GM18517 (cell line): Measurements from ENCODE around the gene GRK4.

ENCODE experiments used
- ATAC-seq: cut with Tn5 transposase; IDR thresholded peaks from one replicate; pipeline ENCODE4 v1.9.1; 2021; ENCODE audit warnings: mild to moderate bottlenecking, moderate library complexity; ENCODE audit not compliant: unreplicated experiment

The GRK4 gene

DNA sequence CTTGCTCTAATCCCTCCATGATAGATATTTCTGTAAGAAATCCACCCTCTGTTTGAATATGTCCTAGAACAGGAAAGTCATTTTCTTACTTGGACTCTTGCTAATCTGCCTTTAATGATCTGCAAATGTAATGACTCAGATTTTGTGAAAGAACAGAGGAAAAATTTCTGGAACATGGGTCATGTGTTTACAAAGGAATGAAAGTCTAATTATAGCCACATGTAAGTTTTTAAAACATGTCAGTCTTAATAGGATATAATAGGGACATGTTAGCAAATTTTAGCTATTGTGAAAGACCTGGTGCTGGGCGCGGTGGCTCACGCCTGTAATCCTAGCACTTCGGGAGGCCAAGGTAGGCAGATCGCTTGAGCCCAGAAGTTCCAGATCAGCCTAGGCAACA lies 47.6 kb downstream of the GRK4 start:
- ATAC-seq = no peak

DNA sequence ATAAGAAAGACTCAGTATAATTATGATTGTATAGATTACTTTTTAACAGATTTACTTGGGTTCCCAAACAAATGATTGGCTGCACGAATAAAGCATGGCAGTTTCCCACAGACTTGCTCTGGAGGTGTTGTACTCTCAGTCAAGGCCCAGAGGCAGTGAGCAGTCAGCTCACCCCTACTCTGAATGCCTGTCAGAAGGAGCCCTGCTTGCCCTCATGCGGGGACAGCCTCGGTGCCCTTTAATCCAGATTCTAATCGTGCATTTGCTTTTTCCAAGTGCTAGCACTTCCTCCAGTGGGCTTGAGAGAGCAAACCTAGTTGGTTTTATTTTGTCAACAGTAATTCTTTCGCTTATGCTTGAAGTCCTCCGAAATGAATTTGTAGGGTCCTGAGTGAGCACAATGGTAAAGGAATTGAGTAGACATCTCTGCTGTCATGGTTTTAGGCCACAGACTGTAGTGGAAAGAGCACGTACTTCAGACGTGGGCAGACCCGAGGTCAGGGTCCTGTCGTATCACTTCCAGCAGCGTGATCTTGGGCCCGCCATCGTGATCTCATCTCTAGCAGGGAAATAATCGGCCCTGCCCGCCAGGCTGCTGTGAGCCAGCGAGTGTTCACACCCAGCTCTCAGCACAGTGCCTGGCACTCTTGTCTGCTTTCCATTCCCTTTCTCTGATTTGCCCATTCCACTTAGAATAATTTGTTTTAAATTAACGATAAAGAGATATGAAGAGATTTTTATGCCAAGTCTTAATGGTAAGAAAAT lies 48.3 kb downstream of the GRK4 start:
- ATAC-seq = no peak

DNA sequence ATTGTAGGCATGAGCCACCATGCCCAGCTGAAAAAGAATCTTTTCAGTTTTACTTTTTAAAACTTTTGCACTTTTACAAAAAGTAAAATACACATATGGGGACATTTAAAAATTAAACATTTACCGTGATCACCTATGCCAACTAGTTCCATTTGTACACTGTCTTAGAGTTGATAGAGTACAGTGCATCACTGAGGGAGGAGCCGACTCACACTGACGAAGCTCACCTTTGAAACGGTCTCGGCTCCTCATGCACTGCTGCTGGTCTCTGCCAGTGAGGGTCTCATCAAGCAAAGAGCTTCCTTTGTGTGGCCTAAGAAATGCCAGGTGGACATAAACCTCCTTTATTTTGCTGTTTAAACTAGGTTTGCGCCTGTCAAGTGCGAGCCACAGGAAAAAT lies 50.0 kb downstream of the GRK4 start:
- ATAC-seq = no peak

GRCh38 chr4:3013839-3014350 lies 50.5 kb downstream of the GRK4 start:
- peak; percentile 72 for ATAC-seq

DNA sequence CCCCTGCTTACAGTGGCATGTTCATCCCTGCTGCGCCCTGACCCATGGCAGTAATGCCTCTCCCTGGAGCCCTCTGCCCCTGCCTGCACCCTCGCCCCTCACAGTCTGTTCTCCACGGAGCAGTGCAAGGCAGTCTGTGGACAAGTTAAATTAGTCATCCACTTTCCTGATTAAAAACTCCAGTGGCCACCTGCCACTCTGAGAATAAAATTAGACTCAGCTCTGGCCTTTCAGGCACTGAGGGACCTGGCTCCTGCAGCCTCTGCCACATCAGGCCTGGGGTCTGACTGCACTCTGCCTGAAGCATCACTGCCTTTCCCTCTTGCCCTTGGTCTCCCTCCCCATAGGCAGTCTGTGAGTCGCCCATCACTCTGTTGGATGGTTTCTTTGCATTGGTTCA lies 53.6 kb downstream of the GRK4 start:
- ATAC-seq = no peak

DNA sequence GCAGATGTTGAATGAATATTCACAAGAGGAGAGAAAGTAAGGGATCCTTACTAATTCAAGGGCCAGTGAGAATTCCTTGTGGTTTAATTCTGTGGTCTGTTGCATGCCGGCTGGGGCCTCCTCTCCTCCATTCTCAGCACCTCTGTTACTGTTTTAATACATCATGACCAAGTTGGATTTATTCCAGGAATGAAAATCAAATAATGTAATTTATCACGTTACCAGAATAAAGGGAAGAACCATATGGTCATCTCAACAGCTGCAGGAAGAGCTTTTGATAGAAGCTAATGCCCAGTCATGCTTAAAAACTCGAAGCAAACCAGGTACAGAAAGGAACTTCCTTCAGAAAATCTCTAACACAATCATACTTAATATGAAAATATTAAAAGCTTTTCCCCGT lies 54.1 kb downstream of the GRK4 start:
- no peak for ATAC-seq

DNA sequence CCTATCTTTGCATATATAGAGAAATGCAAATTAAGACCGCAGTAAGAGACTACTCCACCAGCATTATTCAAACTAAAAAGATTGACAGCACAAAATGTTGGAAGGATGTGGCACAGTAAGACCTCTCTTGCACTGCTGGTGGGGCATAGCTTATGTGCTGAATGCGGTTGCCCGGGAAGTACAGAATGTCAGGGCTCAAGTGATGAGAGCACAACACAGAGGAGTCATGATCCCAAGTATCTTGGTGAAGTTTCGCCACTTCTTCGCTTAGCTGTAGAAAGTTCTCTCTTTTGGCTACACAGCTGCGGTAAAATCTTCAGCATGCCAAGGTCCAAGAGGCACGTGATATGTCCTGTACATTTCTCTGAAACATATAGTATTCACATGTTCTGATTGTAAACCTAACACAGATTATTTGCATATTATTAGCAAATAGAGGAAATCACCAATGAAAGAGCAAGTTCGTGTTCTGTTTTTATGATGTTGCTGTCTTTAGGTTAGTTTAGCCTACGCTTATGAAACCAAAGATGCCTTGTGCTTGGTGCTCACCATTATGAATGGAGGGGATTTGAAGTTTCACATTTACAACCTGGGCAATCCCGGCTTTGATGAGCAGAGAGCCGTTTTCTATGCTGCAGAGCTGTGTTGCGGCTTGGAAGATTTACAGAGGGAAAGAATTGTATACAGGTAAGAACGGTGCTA lies 55.9 kb downstream of the GRK4 start:
- no peak for ATAC-seq

DNA sequence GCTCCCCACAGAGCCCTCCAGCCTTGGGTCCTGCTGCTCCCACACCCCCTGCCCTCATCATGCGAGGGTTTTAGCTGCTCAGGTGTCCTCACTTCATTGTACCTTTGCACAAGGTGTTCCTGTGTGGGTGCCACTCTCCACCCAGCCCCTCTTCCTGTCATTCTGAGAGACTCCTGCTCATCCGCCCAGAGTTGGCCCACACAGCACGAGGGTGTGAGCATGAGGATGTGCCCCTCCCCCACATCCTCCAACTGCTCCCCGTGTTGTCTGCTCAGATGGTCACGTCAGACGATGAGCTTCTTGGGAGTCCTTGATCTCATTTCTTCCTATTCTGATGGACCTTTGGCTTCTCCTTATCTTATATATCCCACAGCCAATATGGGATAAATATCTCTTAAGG lies 57.8 kb downstream of the GRK4 start:
- ATAC-seq = no peak

DNA sequence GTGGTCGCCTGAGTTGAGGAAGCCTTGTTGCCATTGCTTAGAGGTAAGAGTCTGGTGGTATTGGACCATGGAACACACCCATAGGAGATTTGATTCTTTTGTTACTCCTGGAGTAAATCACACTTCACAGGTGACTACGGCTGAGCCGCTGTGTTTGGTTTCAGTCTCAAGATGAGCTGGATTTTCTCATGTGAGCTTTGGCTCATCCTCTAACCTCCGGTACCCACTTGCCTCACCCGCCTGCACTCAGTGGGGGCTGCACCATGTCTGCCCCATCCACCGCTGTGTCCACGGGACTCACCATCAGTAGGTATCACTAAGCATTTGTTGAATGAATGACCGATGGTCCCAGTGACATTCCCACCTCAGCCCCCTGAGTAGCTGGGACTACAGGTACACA lies 58.3 kb downstream of the GRK4 start:
- ATAC-seq = no peak

DNA sequence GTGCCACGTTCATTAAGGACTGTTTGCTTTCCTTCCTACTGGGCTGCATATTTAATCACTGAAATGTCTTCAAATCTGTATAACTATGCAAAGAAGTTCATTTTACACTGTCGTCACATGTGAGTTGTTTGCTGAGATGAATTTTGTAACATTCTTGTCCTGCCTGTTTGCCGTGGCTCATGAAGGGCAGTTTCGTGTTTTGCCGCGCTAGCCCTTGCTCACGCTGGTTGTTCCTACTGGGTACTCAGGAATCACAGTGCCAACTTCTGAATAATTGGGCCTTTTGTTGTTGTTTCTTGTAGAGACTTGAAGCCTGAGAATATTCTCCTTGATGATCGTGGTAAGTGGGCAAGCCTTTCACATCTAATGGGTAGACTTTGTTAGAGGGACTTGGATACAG lies 58.7 kb downstream of the GRK4 start:
- no peak for ATAC-seq

DNA sequence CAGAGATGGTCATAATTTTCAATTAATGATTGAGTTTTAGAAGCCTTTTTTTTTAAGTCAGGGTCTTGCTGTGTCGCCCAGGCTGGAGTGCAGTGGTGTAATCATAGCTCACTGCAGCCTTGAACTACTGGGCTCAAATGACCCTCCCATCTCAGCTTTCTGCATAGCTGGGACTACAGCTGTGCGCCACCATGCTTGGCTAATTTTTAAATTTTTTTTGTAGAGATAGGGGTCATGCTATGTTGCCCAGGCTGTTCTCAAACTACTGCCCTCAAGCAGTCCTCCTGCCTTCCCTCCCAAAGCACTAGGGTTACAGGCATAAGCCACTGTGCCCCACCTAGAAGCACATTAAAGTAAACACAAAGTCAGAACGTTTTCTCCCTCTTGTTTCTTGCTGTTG lies 59.3 kb downstream of the GRK4 start:
- ATAC-seq = no peak

GRCh38 chr4:3025881-3026280 lies 62.5 kb downstream of the GRK4 start:
- no peak for ATAC-seq

- no peak for ATAC-seq
These were observed 63.2 kb downstream of the GRK4 start for GRCh38 chr4:3026540-3026939.

DNA sequence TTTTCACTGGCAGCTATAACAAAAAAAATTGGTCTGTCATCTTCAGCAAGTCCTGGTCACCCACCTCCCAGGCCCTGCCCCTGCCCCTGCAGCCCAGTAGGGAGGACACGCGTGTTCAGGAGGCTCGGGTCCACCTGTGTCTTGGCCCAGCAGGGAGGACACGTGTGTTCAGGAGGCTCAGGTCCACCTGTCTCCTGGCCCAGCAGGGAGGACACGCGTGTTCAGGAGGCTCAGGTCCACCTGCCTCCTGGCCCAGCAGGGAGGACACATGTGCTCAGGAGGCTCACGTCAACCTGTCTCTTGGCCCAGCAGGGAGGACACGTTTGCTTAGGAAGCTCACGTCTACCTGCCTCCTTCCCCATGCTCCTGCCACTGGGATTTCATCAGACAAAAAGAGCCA lies 66.1 kb downstream of the GRK4 start:
- ATAC-seq = no peak

DNA sequence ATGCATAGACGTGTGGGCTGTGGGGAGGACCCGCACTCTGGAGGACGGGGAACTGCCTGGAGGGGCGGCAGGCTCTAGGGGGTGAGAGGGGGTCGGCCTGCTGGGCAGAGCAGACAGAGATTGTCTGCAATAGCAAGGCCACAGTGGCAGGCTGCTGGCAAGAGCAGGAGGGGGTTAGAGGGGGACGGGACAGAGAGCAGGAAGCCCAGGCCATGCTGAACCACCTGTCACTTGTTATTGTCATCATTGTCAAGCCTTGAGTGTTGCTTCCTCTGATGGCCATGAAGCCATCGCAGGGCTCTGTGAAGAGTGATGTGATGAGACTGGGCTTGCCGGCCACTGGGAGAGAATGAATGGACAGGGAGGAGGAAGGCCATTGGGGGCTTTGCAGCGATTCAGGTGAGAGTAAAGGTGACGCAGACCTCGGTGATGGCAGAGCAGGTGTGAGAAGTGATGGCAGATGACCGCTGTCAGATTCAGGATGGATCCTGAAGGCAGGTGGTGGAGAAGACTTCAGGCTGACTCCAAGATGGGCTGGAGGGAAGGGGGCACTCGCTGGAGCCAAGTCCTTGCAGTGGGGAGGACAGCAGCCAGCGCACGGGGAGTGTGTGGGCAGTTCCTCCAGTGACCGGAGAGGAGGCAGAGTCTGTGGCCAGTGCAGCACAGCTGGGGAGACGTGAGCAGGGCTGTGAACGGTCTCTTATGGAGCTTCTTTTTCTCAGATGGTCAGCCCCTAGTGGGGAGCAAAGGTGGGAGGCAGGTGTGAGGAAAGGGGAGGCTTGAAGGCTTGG lies 67.4 kb downstream of the GRK4 start:
- ATAC-seq = no peak

GRCh38 chr4:3031357-3032082 lies 68.1 kb downstream of the GRK4 start:
- no peak for ATAC-seq

- no peak for ATAC-seq
These were observed 70.9 kb downstream of the GRK4 start for GRCh38 chr4:3034231-3034630.

GRCh38 chr4:3035249-3035648 lies 71.9 kb downstream of the GRK4 start:
- ATAC-seq = no peak

GRCh38 chr4:3035674-3036073 lies 72.3 kb downstream of the GRK4 start:
- ATAC-seq = no peak

GRCh38 chr4:3036131-3036952 lies 73.0 kb downstream of the GRK4 start:
- no peak for ATAC-seq
